Fibroblast of lung (primary cell): ENCODE data around the gene ICA1. TPM values are rescaled to one million over a fixed set of nuclear protein-coding genes. Genes with fewer than 3 reads are reported as not detected.

Experiments used
- DNase-seq, 2 donors: peaks; one replicate each; pipeline versions ENCODE4 v3.0.0 to v3.0.0-alpha.2; 2010; ENCODE audit warnings: low read depth in 2 of 2
- H2AFZ ChIP-seq: 2 replicates; pipeline ENCODE4 v1.5.1; 2012; ENCODE audit warnings: low read length, control low read depth, inconsistent platforms
- H3K27ac ChIP-seq: 2 replicates; pipeline ENCODE4 v1.5.1; 2011; ENCODE audit warnings: low read length, control low read depth; ENCODE audit not compliant: insufficient read depth
- H3K27me3 ChIP-seq: 2 replicates; pipeline ENCODE4 v1.5.1; 2011; ENCODE audit warnings: mild to moderate bottlenecking, low read length; ENCODE audit not compliant: control insufficient read depth, insufficient read depth
- H3K36me3 ChIP-seq: 2 replicates; pipeline ENCODE4 v1.5.1; 2011; ENCODE audit warnings: low read length; ENCODE audit not compliant: control insufficient read depth, insufficient read depth
- H3K4me1 ChIP-seq: 2 replicates; pipeline ENCODE4 v1.5.1; 2011; ENCODE audit warnings: low read length; ENCODE audit not compliant: control insufficient read depth, insufficient read depth; ENCODE audit errors: extremely low read depth
- H3K4me2 ChIP-seq: 2 replicates; pipeline ENCODE4 v1.5.1; 2011; ENCODE audit warnings: low read length, control low read depth; ENCODE audit not compliant: insufficient read depth; ENCODE audit errors: extremely low read depth
- H3K4me3 ChIP-seq, 4 experiments: fragments of 200-600 bp in 1 of 4; sonication (generic) in 1 of 4; replicated peaks in 1 of 4; 2 replicates each; pipeline ENCODE4 v1.5.1; 2011 to 2016; ENCODE audit warnings: low read length in 4 of 4, low read depth in 3 of 4, mild to moderate bottlenecking in 3 of 4, control low read depth in 2 of 4, inconsistent platforms in 1 of 4, mixed read lengths in 1 of 4; ENCODE audit not compliant: insufficient read depth in 1 of 4; ENCODE audit errors: control extremely low read depth in 1 of 4
- H3K79me2 ChIP-seq: 2 replicates; pipeline ENCODE4 v1.5.1; 2012; ENCODE audit warnings: mild to moderate bottlenecking, low read length, inconsistent platforms; ENCODE audit not compliant: control insufficient read depth, insufficient read depth
- H3K9ac ChIP-seq: 2 replicates; pipeline ENCODE4 v1.5.1; 2011; ENCODE audit warnings: mild to moderate bottlenecking, low read length, control low read depth; ENCODE audit not compliant: insufficient read depth
- H3K9me3 ChIP-seq: 2 replicates; pipeline ENCODE4 v1.5.1; 2012; ENCODE audit warnings: low read depth, low read length; ENCODE audit not compliant: control insufficient read depth, insufficient read depth
- H4K20me1 ChIP-seq: 2 replicates; pipeline ENCODE4 v1.5.1; 2011; ENCODE audit warnings: low read length; ENCODE audit not compliant: control insufficient read depth, insufficient read depth; ENCODE audit errors: extremely low read depth
- CTCF ChIP-seq, 2 donors: IDR thresholded peaks in 1 of 2; conservative IDR thresholded peaks in 1 of 2; 1 replicate in 1 of 2; 2 replicates in 1 of 2; pipeline ENCODE4 v1.5.1; 2011 to 2012; ENCODE audit warnings: low read length in 2 of 2, control low read depth in 1 of 2, inconsistent platforms in 1 of 2, low read depth in 1 of 2, mild to moderate bottlenecking in 1 of 2
- EZH2 ChIP-seq: IDR thresholded peaks from 2 replicates; pipeline ENCODE4 v1.5.1; 2012; ENCODE audit warnings: low read length, control low read depth, mild to moderate bottlenecking; ENCODE audit errors: missing control alignments
- polyA plus RNA-seq, 2 donors: library from polyadenylated mRNA; depleted of rRNA in 1 of 2; stranded (reverse) in 1 of 2; unstranded in 1 of 2; fragments of >200 nt; gene quantifications; 2 replicates each; pipeline ENCODE4 v1.2.1, GENCODE V29; 2011 to 2012; ENCODE audit warnings: missing spikeins in 1 of 2
- total RNA-seq: library from RNA; depleted of rRNA; stranded (reverse); fragments of >200 nt; gene quantifications from 2 replicates; pipeline ENCODE4 v1.2.1, GENCODE V29; 2014

The ICA1 gene
- total and polyA plus RNA-seq, 2 donors (not counting 1 experiment from before 2014, with no cell fraction given) = 0.17 TPM; not detected in 1

DNA sequence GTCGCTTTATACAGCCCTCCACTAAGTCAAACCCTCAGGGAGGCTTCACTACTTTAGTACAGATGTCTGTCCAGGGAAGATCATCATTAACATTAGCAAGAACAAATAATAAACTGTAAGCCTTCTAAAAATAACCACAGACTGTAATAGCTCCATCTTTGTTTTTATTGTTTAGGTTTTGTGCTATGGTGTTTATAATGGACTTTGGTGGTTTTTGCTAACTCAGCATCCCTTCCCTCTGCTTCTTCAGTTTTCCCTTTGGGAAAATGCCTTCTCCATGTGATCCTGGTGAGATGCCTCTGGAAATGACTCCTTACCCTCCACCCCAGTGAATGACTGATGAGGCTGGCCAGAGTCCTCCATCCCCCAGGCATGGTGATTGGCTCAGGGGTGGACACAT is 131.3 kb downstream of the ICA1 start:
- Histone ChIP-seq H2AFZ (no peak overlapping the region), H3K27ac (no peak overlapping the region), H4K20me1 (no peaks in the 10 kb centered on the region), H3K4me3 (no peak overlapping the region), H3K36me3 (no peaks in the 10 kb centered on the region), H3K79me2 (no peaks in the 10 kb centered on the region), H3K27me3 (no peaks in the 10 kb centered on the region), H3K9me3 (no peaks in the 10 kb centered on the region), H3K4me2 (no peak overlapping the region), H3K9ac (no peak overlapping the region), H3K4me1 (no peaks in the 10 kb centered on the region)
- TF ChIP-seq CTCF (conservative IDR thresholded peaks at IDR 0.05 in 1 of 2, IDR thresholded peaks at IDR 0.05 in 1 of 2; ENCODE audit: low read depth in 1 of 2, low read length in 2 of 2) (no peak), EZH2 (no peak)
- DNase-seq = no peak

DNA sequence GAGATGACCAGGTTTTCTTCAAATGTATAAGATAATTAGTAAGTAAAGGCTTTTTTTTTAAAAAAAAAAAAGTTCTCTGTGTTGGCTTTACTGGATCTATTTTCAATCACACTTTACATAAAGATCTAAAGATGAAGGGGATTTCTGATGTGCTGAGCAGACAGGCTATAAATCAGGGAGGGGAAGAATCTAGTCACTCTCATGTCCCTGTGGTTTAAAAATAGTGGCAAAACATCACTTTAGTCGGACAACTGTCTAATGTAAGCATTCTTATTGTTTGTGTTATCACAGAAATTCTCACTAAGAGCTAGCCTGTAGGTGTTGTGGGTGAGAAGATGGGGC is 132.7 kb downstream of the ICA1 start:
- TF ChIP-seq CTCF (conservative IDR thresholded peaks at IDR 0.05 in 1 of 2, IDR thresholded peaks at IDR 0.05 in 1 of 2; ENCODE audit: low read depth in 1 of 2, low read length in 2 of 2) (no peak), EZH2 (no peak)
- Histone ChIP-seq H3K36me3 (no peaks in the 10 kb centered on the region), H4K20me1 (no peaks in the 10 kb centered on the region), H3K9ac (no peak overlapping the region), H2AFZ (no peak overlapping the region), H3K27ac (no peak overlapping the region), H3K4me2 (no peak overlapping the region), H3K4me3 (no peak overlapping the region), H3K9me3 (no peaks in the 10 kb centered on the region), H3K27me3 (no peaks in the 10 kb centered on the region), H3K79me2 (no peaks in the 10 kb centered on the region), H3K4me1 (no peaks in the 10 kb centered on the region)
- no peak for DNase-seq

DNA sequence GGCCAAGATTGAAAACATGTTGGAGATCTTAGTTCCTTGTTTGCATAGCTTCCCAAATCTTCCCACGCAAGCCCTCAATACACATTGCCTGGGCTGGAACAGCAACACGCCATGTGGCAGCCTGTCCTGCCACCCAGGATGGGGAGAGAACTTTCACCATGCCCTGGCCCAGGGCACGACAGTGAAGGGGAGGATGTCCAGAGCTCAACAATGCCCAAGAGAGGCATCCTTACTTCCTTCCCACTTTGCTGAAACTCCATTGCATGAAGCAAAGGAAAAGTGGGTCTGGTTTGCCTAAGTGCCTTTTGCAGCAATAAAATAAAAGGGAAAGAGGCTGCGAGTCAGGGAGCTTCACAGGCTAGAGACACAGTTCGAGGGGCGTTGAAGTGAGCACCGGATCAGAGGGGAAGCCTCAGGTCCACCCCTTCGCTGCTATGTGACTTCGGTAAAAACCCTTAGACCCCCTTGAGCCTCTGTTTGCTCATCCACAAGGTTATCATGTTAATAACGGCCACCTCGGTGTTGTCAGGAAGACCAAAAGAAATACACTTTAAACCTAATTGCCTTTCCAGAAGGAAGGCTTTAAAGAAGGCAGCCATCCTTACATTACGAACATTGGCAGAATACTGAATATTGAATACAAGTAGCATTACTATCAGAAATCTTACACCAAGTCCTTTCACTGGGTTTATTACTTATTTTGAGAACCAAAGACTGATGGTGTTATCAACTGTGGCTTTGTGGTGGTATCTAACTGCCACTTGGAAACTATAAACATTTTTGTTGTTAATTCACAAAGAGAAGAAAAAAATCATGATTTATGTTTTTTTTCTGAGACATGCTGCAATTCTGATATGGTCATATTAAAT is 133.3 kb downstream of the ICA1 start:
- Histone ChIP-seq H3K9me3 (no peaks in the 10 kb centered on the region), H3K9ac (no peak overlapping the region), H3K4me2 (no peak overlapping the region), H3K4me3 (no peak overlapping the region), H3K36me3 (no peaks in the 10 kb centered on the region), H3K79me2 (no peaks in the 10 kb centered on the region), H3K27ac (no peak overlapping the region), H2AFZ (no peak overlapping the region), H3K27me3 (no peaks in the 10 kb centered on the region), H4K20me1 (no peaks in the 10 kb centered on the region), H3K4me1 (no peaks in the 10 kb centered on the region)
- TF ChIP-seq CTCF (conservative IDR thresholded peaks at IDR 0.05 in 1 of 2, IDR thresholded peaks at IDR 0.05 in 1 of 2; ENCODE audit: low read depth in 1 of 2, low read length in 2 of 2) = no peak
- no peak for TF ChIP-seq EZH2
- no peak for DNase-seq
